ENCODE results near the gene NCKAP1. TPM values are rescaled to one million over a fixed set of nuclear protein-coding genes. Genes with fewer than 3 reads are reported as not detected.

Gene NCKAP1
- total RNA-seq, 2 experiments from 2014 or later: 0.96 to 1.6 TPM

DNA sequence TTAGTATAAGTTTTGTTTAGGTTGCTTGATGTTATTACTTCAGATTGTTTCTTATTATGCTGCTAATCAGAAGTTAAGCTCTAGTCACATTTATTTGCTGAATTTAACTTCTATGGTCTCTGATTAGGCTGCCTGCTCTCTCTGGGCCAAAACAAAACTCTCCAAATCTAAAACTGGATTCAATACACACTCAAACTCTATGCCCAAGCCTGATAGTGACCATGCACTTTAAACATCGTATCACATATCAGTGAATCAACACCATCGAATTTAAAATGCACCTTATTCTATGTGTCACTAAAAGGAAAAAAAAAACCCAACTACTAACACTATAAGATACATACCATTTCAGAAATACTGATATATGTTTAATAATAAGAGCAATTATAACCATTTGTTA is 94.9 kb downstream of the NCKAP1 start:
- Mint-ChIP-seq H3K27me3 (no peaks in the 10 kb centered on the region), H3K4me1 (peaks cover 9% of the 10 kb centered on the region), H3K4me3 (no peak overlapping the region), H3K27ac (no peak overlapping the region), H3K9me3 (ENCODE audit: low read depth) (no peaks in the 10 kb centered on the region), H3K36me3 (peaks cover 3% of the 10 kb centered on the region)
- CTCF ChIA-PET: no interaction called here
- DNase-seq (no peak), ATAC-seq (no peak)

DNA sequence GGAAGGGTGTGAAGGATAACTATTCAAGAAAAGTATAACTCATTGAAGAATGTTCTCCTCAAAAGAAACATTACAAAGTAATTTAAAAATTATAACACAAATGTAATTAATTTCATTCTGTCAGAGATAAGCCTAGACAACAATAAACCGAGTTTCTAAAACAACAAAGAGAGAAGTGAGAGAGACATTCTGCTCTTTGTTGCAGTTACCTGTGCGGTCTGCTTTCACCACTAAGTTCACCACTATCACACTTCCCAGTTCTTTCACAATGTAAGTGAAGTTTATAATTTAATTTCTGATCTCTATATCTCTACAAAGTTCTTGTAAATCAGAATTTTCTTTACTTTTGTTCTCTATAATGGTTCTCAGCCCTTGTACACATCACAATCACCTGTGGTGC is 95.5 kb downstream of the NCKAP1 start:
- ATAC-seq: no peak
- Mint-ChIP-seq H3K4me1 (peaks cover 9% of the 10 kb centered on the region), H3K36me3 (peaks cover 3% of the 10 kb centered on the region)

DNA sequence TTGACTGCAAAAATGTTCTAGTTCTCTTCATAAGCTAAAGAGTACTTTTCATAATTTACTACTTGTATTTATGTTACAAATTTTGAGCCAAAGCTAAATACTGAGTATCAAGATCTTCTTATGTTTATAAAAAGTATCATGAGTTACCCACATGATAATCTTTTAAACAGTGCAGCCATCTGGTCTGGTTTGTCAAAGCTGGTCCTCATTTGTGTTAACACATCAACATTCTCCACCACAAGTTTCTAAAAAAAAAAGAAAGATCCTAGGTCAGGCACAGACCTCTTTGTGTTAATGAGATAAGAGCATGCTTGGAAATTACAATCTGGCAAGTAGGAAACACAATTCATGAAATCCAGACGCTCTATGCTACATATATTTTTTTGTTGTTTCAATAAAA is 96.3 kb downstream of the NCKAP1 start:
- CTCF ChIA-PET: no interaction called here
- Mint-ChIP-seq H3K4me3 (no peak overlapping the region), H3K27me3 (no peaks in the 10 kb centered on the region), H3K4me1 (peaks cover 6% of the 10 kb centered on the region), H3K9me3 (ENCODE audit: low read depth) (no peaks in the 10 kb centered on the region), H3K36me3 (peaks cover 3% of the 10 kb centered on the region), H3K27ac (no peak overlapping the region)
- DNase-seq (no peak), ATAC-seq (no peak)

More for the DNA sequence above, 95.5 kb downstream of the NCKAP1 start:
- Mint-ChIP-seq H3K27ac (no peak overlapping the region), H3K9me3 (ENCODE audit: low read depth) (no peaks in the 10 kb centered on the region), H3K27me3 (no peaks in the 10 kb centered on the region), H3K4me3 (no peak overlapping the region)
- CTCF ChIA-PET: no interaction called here
- DNase-seq: no peak

DNA sequence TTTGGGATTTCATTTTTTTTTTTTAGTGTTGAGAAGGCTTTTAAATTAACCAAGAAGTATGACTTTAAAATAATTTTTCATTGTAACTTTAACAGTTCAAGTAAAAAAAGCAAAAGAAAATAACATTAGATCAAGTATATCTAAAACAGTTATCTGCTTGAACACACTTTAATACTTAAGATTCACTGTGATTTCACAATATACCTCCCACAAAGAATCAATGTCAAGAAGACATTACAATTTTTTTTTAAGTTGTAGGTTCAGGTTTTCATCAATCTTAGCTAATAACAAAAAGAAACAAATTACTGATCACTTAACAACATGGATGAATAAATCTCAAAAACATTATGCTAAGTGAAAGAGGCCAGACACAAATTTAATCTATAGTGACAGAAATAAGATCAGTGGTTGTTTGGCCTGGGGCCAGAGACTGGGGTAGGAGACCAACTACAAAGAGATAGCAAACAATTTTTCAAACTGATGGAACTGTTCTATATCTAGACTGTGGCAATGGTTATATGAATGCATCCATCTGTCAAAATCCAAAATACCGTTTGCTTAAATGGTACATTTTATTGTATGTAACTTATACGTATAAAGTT is 97.0 kb downstream of the NCKAP1 start:
- CTCF ChIA-PET: no interaction called here

DNA sequence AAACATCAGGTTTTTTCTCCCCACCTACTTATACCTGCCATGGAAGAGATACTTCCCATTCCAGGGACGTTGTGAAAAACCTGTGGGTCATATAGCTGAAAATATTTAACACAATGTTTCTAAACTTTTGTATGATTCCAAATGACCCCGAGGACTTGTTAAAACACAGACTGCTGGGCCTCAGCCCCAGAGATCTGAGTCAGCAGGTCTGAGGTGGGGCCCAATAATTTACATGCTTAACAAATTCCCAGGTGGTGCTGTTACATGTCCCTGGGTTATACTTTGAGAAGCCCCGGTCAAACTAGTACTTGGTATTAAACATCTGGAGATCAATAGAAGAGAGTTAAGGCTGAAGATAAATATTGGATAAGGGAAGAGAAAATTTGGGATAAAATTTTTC is 100.4 kb downstream of the NCKAP1 start:
- Mint-ChIP-seq H3K36me3 (peaks cover 2% of the 10 kb centered on the region), H3K4me1 (no peaks in the 10 kb centered on the region), H3K9me3 (ENCODE audit: low read depth) (no peaks in the 10 kb centered on the region), H3K27ac (no peak overlapping the region), H3K27me3 (no peaks in the 10 kb centered on the region), H3K4me3 (no peak overlapping the region)
- DNase-seq (no peak), ATAC-seq (no peak)
- CTCF ChIA-PET: interaction anchor here (1.4 kb wide), 1 partner anchor 12 kb away, joined by 3 read pairs; no protein-coding TSS in a partner anchor

More for the DNA sequence above, 97.0 kb downstream of the NCKAP1 start:
- Mint-ChIP-seq H3K9me3 (ENCODE audit: low read depth) (no peaks in the 10 kb centered on the region), H3K4me1 (no peaks in the 10 kb centered on the region), H3K36me3 (peaks cover 3% of the 10 kb centered on the region), H3K4me3 (no peak overlapping the region), H3K27ac (no peak overlapping the region), H3K27me3 (no peaks in the 10 kb centered on the region)
- ATAC-seq (no peak), DNase-seq (no peak)

DNA sequence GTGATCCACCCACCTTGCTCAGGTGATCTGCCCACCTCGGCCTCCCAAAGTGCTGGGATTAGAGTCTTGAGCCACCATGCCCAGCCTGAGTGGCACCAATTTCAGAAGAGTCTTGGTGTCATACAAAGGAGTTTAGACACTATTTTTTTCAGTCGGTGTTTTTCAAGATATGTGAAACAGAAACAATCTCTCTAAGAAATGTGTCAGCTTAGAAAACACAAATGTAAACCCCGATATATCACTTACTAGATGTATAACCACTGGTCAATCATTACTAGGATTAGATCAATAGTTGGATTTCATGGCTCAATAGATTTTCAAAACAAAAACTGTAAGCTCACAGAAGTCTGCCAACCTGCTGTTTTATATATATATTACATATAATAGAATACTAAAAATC is 104.6 kb downstream of the NCKAP1 start:
- peaks cover 2% of the 10 kb centered on the region for H3K36me3 Mint-ChIP-seq
- CTCF ChIA-PET: interaction anchor here (0.7 kb wide), 1 partner anchor 178 kb away, joined by 3 read pairs; no protein-coding TSS in a partner anchor

DNA sequence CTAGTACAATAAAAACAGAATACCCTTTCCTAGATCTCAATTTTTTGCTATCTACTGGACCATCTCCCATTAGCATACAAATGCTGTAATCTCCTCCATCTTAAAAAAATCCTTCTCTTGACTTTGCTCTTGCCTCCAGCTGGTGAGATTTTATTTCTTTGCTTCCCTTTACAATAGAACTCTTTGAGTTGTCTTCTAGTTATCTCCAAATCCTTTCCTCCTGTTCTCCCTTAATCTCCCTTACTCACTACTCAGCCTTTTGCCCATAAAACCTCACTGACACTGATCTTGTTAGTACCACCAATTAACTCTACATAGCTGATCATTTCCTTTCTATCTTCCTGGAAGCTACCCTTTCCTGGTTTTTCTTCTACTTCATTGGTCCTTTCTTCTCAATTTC is 108.3 kb downstream of the NCKAP1 start:
- H3K9me3 Mint-ChIP-seq (ENCODE audit: low read depth): no peaks in the 10 kb centered on the region
- CTCF ChIA-PET: interaction anchor here (0.6 to 1.5 kb wide), 3 partner anchors 11 to 28 kb away, joined by 3 to 4 read pairs (median 3); no protein-coding TSS in a partner anchor
- ATAC-seq (no peak), DNase-seq (no peak)
- no peak overlapping the region for H3K4me3 Mint-ChIP-seq
- H3K27ac Mint-ChIP-seq: no peak overlapping the region
- no peaks in the 10 kb centered on the region for H3K4me1 Mint-ChIP-seq
- H3K27me3 Mint-ChIP-seq: no peaks in the 10 kb centered on the region
- peaks cover 4% of the 10 kb centered on the region for H3K36me3 Mint-ChIP-seq

More for the DNA sequence above, 104.6 kb downstream of the NCKAP1 start:
- no peaks in the 10 kb centered on the region for H3K4me1 Mint-ChIP-seq
- H3K4me3 Mint-ChIP-seq: no peak overlapping the region
- DNase-seq: no peak
- no peaks in the 10 kb centered on the region for H3K9me3 Mint-ChIP-seq (ENCODE audit: low read depth)
- H3K27ac Mint-ChIP-seq: no peak overlapping the region
- H3K27me3 Mint-ChIP-seq: no peaks in the 10 kb centered on the region
- ATAC-seq: no peak

DNA sequence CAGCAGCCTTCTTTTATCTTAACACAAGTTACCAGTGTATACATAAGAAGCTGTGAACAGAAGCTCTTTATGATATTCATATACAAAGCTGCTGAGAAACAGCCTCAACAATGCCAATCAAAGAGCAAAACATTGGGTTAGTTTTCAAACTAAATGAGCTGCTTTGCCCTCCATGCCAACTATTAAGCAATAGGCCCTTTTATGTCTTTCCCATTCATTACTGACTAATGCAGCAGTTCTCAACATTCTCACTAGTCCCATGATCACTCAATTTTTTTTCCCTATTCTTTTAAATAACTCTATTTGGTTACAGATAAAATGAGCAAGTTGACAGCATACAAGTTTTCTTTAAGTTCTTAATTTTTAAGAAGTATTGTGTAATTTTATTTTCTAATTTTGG is 114.0 kb downstream of the NCKAP1 start:
- CTCF ChIA-PET: no interaction called here

DNA sequence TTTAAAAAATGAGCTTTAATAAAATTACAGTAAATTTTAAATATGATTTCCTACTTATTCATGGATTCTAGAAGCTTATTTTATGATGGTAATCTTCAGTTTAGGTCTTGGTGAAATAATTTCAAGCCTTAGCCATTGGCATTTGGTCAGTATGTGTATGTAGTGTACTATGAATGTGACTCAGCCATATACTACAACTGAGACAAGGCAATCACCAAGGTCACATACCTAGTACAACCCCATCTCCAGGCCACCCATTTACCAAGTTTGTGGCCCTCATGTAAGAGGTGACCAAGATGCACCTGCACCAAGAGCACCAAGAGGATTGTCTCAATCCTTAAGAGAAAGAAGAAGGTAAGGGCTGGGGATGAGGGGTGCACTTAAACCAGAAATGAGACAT is 117.0 kb downstream of the NCKAP1 start:
- CTCF ChIA-PET: interaction anchor here (0.6 kb wide), 1 partner anchor 53 kb away, joined by 4 read pairs; no protein-coding TSS in a partner anchor

More for the DNA sequence above, 114.0 kb downstream of the NCKAP1 start:
- Mint-ChIP-seq H3K4me1 (peaks cover 5% of the 10 kb centered on the region), H3K27me3 (no peaks in the 10 kb centered on the region), H3K36me3 (peaks cover 2% of the 10 kb centered on the region), H3K27ac (no peak overlapping the region), H3K9me3 (ENCODE audit: low read depth) (no peaks in the 10 kb centered on the region), H3K4me3 (no peak overlapping the region)
- ATAC-seq: no peak
- DNase-seq: no peak

DNA sequence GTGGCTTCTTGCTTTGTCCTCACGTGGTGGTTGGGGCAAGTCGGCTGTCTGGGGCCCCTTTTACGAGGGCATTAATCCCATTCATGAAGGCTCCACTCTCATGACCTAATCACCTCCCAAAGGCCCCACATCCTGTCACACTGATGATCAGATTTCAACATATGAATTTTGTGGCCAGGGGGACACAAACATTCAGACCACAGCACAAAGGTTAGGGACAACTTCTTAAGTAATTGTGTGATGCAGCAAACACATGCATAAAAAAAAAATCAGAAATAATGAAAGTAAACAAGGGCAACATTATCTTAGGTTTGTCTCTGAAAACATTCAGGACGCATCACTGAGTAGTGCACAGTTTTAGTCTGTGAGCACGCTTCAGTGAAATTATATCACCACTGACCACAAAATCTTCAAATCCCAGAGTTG is 117.6 kb downstream of the NCKAP1 start:
- H3K4me3 Mint-ChIP-seq: no peak overlapping the region
- CTCF ChIA-PET: no interaction called here
- no peaks in the 10 kb centered on the region for H3K9me3 Mint-ChIP-seq (ENCODE audit: low read depth)
- no peaks in the 10 kb centered on the region for H3K36me3 Mint-ChIP-seq
- no peak overlapping the region for H3K27ac Mint-ChIP-seq
- ATAC-seq (no peak), DNase-seq (no peak)
- no peaks in the 10 kb centered on the region for H3K27me3 Mint-ChIP-seq
- H3K4me1 Mint-ChIP-seq: peaks cover 7% of the 10 kb centered on the region

More for the DNA sequence above, 117.0 kb downstream of the NCKAP1 start:
- Mint-ChIP-seq H3K27me3 (no peaks in the 10 kb centered on the region), H3K27ac (no peak overlapping the region), H3K36me3 (peaks cover 2% of the 10 kb centered on the region), H3K4me1 (peaks cover 7% of the 10 kb centered on the region), H3K9me3 (ENCODE audit: low read depth) (no peaks in the 10 kb centered on the region), H3K4me3 (no peak overlapping the region)
- DNase-seq (no peak), ATAC-seq (no peak)

DNA sequence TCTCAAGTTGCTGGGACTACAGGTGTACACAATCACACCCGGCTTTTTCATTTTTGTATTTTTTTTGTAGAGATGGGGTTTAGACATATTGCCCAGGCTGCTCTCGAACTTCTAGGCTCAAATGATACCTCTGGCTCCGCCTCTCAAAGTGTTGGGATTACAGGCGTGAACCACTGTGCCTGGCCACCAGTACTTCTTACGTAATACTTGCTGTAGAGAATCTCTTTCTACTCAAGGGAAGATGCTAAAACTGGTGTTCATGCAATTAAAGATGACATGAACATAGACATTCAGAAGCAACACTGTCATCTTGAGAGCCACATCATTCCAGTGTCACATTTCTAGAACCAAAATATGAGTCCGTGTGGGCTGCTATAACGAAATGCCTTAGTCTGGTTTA is 118.2 kb downstream of the NCKAP1 start:
- CTCF ChIA-PET: no interaction called here
- H3K27ac Mint-ChIP-seq: no peak overlapping the region
- no peak overlapping the region for H3K4me3 Mint-ChIP-seq
- no peaks in the 10 kb centered on the region for H3K36me3 Mint-ChIP-seq
- no peaks in the 10 kb centered on the region for H3K9me3 Mint-ChIP-seq (ENCODE audit: low read depth)
- no peak for ATAC-seq
- H3K4me1 Mint-ChIP-seq: peaks cover 7% of the 10 kb centered on the region
- H3K27me3 Mint-ChIP-seq: no peaks in the 10 kb centered on the region
- no peak for DNase-seq

DNA sequence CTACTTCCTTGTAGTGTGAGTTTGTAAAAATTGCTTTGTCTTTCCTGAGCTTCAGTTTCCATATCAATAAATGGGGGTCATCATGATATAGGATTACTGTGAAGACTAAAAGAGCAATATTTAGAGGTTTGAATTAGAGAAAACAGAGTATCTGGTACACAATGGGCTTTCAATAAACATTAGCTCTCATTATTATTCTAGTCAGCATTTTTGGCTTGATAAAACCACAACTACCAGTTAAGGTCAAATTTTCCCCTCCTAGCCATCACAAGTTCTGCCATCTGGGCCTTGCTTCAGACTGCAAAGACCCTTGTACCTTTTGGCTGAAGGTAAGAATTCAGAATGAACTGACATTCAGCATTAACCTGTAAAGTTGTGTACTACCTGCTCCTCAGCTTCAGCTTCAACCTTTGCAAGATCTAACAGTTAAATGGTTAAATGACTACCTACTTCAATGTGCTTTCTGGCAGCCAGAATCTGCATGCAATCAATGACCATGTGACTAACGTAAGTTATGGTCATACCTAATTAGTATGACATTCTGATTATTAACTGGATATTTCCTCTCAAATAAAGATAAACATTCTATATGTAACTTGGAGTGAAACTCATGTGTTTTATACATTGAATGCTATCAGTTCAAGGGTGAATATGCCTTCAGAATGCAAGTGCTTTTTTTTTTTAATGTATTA is 119.2 kb downstream of the NCKAP1 start:
- CTCF ChIA-PET: interaction anchor here (1.2 kb wide), 1 partner anchor 11 kb away, joined by 4 read pairs; no protein-coding TSS in a partner anchor
- H3K4me3 Mint-ChIP-seq: no peak overlapping the region
- no peaks in the 10 kb centered on the region for H3K36me3 Mint-ChIP-seq
- H3K27ac Mint-ChIP-seq: no peak overlapping the region
- H3K27me3 Mint-ChIP-seq: no peaks in the 10 kb centered on the region
- ATAC-seq: no peak
- peaks cover 7% of the 10 kb centered on the region for H3K4me1 Mint-ChIP-seq
- no peaks in the 10 kb centered on the region for H3K9me3 Mint-ChIP-seq (ENCODE audit: low read depth)
- DNase-seq: no peak

DNA sequence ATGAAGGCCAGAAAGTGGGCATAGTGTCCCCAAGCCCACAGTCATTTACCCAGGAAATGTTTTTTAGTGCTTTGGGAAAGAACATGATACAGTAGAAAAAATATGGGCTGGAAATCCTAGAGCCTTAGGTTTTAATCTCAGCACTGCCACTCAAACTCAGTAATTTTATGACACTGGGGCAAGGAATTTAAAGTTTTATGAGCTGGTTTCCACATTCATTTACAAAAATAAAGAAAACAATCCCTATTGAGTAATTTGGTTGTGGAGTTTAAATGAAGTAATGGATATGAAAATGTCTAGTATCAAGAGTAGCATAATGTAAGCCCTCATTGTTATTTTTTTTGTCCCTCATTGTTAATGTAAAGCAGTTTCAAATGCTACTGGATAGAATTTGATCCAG is 120.3 kb downstream of the NCKAP1 start:
- Mint-ChIP-seq H3K27ac (no peak overlapping the region), H3K4me3 (no peak overlapping the region), H3K4me1 (peaks cover 7% of the 10 kb centered on the region), H3K9me3 (ENCODE audit: low read depth) (no peaks in the 10 kb centered on the region), H3K27me3 (no peaks in the 10 kb centered on the region), H3K36me3 (no peaks in the 10 kb centered on the region)
- CTCF ChIA-PET: interaction anchor here (1.2 kb wide), 1 partner anchor 12 kb away, joined by 4 read pairs; no protein-coding TSS in a partner anchor
- DNase-seq (no peak), ATAC-seq (no peak)

DNA sequence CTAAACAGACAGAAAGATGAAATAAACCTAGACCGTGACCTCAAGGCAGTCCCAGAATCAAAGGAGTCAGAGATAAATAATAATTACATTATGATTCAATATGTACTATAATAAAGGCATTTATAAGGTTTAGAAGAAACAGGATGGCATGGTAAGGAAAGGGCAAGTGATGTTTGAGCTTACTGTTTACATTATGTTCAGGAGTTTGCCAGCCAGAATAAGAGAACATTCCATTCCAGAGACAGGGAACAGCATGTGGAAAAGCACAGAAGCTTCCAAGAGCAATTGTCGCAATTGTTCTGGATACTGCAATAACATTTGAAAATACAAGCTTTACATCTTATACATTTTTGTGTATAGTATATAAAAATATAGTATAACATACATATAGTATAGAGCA is 121.8 kb downstream of the NCKAP1 start:
- Mint-ChIP-seq H3K4me1 (peaks cover 7% of the 10 kb centered on the region), H3K27me3 (no peaks in the 10 kb centered on the region), H3K4me3 (no peak overlapping the region), H3K36me3 (no peaks in the 10 kb centered on the region), H3K9me3 (ENCODE audit: low read depth) (no peaks in the 10 kb centered on the region), H3K27ac (no peak overlapping the region)
- CTCF ChIA-PET: interaction anchor here (0.7 to 2.4 kb wide), 2 partner anchors 13 kb away, joined by 3 to 6 read pairs; no protein-coding TSS in a partner anchor
- ATAC-seq (no peak), DNase-seq (no peak)
